ENCODE data around the gene EML6.
"Not testable (repeated sequence)": the region's sequence is repeated elsewhere in the genome, so short reads cannot be mapped to it uniquely, and the experiment has no call there.

The EML6 gene

DNA sequence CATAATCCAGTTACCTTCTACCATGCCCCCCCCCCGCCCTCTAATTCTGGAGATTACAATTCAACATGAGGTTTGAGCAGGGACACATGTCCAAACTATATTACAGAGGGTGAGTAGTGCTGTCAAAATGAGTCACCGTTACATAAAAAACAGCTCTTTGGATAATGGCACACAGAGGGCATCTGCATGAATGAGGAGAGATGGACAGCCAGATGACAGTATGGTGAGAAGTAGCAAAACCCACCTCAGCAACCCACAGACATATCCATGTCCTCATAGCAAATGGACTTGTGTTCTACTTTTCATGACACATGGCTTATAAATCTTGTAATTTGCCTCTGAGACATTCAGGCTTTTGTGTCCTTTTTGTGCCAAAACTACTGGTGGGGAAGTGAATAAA is 132.0 kb downstream of the EML6 start:
- DNase-seq: no peak

DNA sequence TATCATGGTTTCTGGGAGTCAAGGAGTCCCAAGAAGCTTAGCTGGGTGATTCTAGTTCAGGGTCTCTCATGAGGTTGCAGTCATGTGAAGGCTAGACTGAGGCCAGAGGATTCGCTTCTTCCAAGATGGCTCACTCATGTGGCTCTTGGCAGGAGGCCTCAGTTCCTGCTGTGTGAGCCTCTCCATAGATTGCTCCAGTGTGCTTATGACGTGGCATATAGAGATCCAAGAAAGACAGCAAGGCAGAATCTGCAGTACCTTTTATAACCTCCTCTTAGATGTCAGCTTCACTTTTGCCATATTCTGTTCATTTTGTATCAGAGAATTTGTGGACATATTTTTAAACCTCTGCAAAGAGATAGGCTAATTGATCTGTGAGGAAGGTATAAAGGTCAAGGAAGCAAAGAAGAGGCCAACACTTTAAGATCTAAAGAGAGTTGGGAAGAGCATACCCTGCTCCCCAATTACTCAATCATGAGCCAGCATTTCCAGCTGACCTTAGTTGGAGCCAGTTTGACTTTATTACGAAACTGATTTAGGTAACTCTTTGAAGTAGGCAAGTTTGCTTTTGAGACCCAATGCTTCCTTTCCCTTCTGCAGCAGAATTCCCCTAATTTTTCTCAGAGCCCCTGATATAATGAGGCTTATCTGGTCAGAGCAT is 134.7 kb downstream of the EML6 start:
- DNase-seq: no peak

DNA sequence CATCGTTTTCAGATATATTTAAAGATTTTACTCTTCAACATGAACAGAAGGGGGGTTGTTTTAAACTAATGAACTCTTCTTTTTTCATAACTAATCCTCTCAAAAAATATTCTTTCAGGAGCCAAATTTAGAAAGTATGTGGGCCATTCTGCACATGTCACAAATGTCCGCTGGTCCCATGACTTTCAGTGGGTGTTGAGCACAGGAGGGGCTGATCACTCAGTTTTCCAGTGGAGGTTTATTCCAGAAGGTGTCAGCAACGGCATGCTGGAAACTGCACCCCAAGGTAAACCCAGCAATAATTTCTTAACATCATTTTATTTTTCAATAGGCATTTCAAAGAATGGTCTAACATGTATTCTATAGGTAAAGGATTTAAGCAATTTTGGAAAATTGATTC is 136.0 kb downstream of the EML6 start:
- DNase-seq: no peak

DNA sequence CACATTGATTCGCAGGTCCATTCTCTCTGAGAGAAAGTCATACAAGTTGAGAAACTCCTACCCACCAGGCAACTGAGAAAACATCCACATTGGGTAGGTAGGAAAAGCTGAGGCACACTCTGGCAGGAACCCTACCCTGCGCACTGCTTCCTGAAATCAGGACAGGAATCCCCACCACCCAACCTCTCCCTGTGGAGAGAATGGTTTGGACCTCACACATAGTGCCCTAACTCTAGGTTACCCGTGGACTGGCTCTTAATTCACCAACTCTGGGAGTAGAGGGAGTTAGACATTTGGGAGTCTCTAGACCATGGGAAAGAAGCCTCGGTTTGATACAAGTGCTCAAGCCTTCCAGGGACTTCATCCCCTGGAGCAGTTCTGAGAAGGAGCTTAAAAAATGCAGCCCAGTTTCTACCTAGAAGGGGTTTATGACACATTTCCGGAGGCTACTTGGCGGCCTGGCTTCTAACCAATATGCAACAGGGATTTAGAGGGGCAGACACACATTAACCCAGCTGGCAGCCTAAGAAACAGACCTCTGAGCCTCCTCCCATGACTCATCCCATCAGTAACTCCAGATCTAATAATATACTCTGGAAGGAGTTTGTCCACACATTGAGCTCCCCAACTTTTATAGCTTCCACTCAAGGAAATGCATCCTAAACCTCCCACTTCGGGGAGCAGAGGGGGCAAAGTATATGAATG is 136.7 kb downstream of the EML6 start:
- DNase-seq: no peak

DNA sequence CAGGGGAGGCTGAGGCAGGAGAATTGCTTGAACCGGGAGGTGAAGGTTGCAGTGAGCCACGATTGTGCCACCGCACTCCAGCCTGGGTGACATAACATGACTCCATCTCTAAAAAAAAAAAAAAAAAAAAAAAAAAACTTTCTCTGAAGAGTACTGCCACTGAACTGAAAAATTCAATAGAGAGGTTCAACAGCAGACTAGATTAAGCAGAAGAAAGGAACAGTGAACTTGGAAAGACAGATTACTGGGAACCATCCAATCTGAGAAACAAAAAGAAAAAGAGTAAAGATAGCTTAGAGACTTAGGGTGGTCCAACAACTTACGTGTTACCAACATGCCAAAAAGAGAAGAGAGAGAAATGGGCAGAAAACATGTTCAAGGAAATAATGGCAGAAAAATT is 138.8 kb downstream of the EML6 start:
- DNase-seq: no peak

DNA sequence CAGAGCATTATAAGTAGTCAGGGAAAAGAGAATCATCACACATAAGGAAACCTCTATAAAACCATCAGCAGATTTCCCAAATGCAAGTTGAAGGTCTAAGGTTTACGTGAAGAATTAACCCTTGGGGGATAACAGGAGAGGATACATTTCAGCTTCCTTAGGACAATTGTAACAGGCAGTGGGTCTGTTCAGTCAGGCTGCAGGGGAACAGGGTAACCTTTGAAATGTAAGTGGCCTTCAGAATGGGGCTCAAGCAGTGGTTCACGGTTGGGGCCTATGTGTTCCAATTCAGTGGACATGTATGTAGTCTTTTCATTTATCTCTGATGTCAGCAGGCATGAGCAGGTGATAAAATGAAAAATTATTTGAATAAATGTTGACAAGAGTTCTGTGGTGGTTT is 139.3 kb downstream of the EML6 start:
- no peak for DNase-seq

DNA sequence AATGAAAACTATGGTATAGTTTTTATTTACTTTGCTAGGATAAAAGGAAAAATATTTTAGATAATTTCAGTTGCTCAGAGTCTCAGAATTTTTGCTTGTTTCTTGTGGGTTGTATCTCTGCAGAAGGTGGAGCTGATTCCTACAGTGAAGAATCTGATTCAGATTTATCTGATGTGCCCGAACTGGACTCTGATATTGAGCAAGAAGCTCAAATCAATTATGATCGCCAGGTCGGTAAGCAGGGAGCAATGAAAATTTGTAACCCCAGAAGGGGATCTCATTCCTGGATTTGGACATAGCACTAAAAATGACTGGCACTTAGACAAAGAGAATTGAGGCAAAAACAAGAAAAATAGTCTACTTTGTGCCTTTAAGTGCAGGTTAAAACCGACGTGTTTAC is 140.2 kb downstream of the EML6 start:
- no peak for DNase-seq

DNA sequence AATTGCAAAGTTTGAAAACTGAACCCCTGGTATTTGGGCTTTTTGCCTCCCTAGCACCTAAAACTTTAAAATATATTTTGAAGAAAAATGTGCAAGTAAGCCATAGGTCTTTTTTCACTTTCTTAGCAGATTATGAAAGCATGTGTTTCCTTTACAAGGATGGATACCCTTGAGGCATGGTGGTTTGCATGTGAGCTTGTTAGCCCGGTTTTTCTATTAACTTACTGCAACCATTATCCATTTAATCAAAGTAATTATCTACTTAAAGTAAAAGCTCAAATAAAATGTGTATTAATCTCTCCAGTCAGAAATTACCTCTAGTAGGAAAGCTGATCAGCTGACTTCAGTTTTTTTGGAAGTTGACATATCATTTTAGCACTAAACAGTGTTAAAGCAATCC is 140.6 kb downstream of the EML6 start:
- no peak for DNase-seq

DNA sequence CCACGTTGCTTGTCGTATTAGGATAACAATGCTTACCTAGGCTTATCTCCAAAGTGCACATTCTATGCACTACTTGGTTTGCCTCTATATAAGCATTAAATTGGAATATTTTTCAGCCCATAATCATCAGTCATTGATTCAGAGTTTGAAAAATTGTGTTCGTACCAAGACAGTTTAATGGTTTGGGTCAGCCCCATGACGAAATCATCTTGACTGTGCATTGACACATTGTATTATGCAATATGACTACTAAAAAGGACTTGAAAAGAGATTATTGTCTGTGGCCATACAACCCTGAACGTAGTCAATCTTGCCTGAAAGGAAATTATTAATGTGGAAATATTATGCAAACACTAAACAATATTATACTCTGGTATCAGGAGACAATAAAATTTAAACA is 141.3 kb downstream of the EML6 start:
- no peak for DNase-seq

DNA sequence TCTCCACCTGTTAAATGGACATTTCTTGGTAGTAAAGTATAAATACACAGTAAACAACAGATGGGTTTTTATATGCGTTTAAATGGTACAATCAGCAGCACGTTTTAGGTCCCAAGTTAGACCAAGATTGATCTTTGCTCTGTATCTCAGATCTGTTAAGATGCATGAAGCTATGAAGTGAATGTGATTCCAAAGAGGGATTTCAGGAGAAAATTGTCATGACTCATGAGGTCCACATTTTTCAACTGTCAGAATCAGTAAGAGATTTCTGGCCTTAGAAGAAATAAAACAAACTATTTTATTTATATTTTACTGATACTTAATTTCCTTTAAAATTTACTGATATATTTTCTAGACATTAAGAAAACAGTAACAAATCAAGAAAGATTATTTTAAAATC is 142.7 kb downstream of the EML6 start:
- no peak for DNase-seq

DNA sequence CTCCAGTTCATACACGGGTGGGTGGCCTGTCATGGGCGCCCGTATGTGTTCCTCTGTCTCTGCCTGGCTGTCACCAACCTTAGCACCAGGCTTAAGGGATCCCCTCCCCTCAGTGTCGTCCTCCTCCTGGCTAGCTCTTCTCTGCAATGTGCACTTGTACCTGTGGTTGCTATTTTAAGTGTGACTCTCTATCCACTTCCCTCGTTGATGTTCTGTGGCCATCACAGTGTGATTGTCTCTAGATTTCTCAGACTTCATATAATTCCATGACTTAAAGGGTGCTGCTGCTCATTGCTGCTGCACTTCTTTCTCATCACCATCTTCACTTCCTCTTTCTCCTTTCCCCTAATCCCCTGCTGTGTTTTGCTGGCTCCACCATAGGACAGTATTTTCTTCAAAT is 143.4 kb downstream of the EML6 start:
- no peak for DNase-seq

DNA sequence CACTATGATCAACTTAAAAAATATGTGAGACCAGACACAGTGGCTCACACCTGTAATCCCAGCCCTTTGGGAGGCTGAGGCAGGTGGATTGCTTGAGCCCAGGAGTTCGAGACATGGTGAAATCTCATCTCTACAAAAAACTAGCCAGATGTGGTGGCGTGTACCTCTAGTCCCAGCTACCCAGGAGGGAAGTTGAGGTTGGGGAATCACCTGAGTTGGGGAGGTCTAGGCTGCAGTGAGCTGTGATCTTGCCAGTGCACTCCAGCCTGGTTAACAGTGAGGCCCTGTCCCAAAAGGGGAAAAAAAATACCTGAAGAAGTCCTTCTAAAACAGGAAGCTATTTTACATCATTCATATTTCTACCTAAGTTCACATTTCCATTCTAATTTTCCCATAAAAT is 144.0 kb downstream of the EML6 start:
- no peak for DNase-seq

DNA sequence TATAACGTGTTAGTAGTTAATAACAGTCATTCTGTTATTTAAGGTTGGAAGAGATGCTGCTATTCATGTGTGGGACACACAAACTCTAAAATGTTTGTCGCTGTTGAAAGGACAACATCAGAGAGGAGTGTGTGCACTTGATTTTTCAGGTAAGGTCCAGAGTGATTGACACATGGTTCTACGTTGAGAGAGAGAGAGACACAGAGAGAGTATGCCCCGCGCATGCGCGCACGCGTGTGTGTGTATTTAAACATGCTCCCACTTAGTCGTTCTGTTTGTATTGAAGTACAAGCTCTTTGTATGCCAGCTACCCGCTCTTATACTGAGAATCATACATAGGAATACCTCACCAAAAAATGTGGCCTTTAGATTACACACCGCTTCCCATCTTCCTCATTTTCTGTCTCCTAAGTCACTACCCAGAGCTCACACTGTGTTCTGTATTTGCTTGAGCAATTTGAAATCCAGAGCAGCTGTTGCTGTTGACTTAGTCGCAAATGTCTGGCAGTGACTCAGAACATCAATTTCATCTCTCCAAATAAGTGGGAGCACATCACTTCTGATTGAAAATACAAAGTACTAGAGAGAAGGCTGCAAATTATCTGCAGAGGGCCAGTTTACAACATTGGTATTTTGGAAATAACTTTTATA is 148.1 kb downstream of the EML6 start:
- no peak for DNase-seq

DNA sequence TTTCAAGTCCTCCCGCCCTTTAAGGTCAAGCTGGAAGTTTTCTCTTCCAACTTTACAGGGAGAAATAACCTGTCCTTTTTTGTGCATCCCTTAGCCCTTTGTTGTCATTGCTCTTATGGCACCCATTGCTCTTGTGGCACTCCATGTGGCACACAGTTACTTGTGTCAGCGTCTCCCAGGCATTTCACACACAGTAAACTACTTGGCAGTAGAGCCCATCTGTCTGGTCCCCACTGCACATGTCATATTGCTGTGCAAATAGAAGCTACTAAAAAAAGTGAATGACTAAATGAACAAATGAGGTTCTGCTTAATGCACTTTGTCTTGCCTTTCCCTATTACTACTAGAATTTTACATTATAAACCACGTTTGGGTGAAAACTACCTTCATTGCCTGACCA is 149.3 kb downstream of the EML6 start:
- no peak for DNase-seq

DNA sequence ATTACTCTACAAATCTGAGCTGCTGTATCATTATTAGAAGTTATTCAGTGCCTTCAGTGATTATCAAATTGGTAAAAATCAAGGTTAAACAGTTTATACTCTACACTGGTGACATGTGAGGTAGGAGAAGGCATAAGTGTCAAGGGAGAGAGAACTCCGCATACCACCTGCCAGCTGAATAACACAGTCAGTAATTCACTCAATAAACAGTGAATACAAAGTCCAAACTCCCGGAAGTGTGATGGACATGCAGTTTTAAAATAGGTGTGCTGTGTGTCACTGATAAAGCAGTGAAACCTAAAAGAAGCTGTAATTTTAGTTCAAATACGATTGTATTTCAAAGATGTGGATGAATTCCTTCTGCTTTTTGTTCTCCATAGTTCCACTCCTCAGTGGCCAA is 149.8 kb downstream of the EML6 start:
- DNase-seq: not testable (repeated sequence)

DNA sequence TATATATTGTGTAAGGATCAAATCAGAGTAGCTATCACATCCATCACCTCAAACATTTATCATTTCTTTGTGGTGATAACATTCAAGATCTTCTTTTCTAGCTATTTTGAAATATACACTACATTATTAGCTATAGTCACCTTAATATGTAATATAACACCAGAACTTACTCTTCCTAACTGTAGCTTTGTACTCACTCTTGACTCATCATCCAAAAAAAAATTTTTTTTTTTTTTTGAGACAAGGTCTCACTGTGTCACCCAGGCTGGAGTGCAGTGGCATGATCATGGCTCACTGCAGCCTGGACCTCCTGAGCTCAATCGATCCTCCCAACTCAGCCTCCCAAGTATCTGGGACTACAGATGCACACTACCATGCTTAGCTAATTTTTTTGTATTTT is 153.3 kb downstream of the EML6 start:
- no peak for DNase-seq

DNA sequence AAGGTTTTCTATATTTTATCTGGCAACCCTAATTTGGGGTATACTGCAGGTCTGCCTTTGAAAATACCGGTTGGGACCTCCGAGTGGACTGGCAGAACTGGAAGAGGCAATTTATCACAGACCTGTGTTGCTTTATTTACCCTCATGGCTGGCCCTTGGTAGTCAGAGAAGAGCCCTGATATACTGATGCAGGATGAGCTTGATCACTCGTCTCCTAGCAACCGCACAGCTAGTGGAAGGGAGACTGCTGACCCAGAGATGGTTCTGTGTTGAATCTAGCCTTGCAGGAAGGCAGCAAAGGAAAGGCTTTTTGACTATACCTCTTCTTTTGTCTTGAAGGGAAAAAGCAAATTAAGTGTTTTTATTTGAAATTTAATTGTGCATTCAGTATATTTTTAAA is 154.7 kb downstream of the EML6 start:
- no peak for DNase-seq

DNA sequence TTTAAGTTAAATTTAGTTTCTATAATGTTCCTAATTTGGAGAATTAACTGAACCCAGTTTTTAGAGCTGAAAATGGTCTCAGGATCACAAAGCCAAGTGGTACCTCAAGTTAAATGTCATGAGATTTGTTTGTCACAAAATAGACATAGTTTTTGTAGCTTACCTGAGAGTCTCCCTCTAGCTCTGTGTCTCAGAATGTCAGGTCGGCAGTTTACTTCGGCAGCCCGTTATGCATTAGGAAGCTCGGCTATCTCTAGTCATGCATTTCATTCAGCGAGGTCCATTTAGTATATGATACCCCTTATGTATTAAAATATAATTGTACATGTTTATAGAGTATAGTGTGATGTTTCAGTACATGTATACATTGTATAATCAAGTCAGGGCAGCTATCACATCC is 155.6 kb downstream of the EML6 start:
- DNase-seq: no peak

DNA sequence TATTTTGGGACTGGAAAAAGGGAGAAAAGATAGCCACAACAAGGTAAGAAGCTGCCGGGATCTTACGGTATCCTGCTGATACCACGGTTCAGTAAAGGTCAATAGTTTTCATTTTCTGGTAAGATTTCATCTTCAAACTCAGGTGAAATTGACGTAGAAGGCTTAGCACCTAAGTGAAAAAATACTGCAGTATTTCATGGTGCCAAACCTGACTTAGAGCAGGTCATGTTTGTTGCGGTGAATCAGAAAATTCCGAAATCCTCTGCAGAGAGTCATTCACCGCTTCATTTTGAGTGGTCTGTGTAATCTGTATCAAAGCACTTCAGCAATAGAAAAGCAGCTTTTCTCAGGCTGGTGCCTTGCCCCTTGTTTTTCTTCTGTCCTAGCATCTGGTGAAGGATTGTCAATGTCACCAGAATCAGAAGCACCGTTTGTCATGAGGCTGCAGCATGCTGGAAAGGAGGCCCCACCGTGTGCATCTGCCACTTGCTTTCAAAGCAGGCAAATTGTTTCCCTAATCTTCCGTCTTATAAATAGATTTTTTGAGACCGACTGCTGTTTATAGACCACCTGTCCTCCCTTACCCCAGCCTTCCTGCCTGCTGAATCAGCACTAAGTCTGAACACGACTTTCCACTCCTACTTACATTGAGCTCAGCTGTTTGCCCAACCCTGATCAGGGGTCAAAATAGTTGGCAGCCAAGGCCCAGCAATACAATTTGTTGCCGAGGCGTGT is 156.3 kb downstream of the EML6 start:
- DNase-seq: no peak

DNA sequence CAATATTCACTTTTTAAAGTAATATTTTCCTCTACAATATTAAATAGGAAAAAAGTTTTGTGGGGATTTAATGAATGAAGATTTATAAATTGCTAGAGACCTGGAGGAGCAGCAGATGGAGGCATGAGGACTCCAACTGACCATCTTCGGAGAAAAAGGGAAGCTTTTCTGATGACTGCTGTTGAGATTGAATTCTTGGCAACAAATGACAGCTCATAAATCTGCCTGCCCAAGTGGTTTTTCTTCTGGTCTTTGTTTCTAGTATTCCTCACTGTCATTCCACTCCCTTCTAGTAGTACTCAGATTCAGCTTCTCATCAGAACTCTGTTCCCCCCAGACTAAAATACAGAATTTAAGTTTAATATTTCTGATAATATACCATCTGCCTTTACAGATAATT is 157.0 kb downstream of the EML6 start:
- no peak for DNase-seq

DNA sequence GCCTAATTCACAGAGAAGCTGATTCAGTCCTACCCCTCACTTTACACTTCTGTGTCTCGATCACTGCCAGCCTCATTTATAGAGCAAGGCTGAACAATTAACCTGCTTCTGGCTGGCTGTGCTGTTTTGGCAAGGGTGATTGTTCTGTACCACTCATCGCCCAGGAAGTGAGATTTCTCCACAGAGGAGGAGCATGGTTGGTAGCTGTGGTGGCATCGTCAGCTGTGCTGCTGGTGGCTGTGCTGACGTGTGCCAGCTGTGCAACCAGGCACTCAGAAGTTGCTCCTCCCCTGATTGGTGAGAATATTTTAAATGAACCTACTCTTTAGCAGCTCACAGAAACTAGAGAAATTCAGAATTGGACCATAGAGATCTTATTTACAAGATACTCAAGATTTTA is 158.3 kb downstream of the EML6 start:
- DNase-seq: no peak

DNA sequence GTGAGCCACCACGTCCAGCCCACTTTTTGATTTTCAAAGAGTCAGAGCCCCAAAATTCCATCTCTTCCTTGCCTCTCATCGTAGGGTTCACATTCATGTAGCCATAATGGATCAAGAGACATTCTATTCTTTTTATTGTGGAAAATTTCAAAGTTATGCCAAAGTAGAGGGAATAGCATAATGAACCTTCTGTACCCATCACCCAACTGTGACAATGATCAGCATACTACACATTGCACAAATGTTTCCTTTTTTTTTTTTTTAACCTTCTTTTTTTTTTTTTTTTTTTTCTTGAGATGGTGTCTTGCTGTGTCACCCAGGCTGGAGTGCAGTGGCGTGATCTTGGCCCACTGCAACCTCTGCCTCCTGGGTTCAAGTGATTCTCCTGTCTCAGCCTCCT is 162.4 kb downstream of the EML6 start:
- DNase-seq: no peak

DNA sequence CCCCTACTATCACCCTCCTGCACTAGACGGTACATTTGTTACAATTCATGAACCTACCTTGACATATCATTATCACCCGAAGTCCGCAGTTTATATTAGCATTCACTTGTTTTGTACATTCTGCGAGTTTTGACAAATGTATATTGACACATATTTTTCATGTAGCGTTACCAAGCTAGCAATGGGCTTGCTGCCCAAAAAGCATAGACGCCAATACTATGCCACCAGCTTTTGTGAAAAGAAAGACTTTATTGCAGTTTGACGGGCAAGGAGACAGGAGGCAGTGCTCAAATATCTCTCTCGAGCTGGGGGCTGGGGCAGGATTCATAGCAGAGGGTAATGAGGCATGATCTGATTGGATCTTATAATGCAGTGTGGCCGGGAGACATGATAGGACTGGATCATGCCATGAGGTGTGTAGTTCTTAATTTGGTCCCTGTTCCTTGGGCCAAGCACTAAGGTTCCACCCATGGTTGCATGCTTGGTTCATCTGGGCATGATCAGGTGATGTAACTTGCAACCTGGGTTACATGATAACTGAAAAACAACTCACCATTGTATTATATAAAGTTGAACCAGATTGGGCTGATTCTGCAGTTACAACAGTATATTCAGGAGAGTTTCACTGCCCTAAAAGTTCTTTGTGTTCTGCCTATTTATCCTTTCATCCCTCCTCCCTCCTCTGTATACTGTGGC is 164.5 kb downstream of the EML6 start:
- DNase-seq: no peak

Measured in CD4-positive, alpha-beta T cell treated with Interferon alpha-2 for 1 hour (primary cell).